CD4-positive, CD25-positive, alpha-beta regulatory T cell (primary cell): ENCODE measurements around the gene PNKP. TPM values are rescaled to one million over a fixed set of nuclear protein-coding genes. Genes with fewer than 3 reads are reported as not detected.

ENCODE experiments used
- ATAC-seq, 2 donors: fragments of 150-1000 bp; cut with Tn5 transposase; one replicate each; pipeline ENCODE4 v1.10.0; 2021; ENCODE audit warnings: low read depth in 2 of 2, moderate number of reproducible peaks in 2 of 2, moderate library complexity in 1 of 2
- DNase-seq, 3 donors: peaks; one replicate each; pipeline versions ENCODE4 v3.0.0 to v3.0.0-alpha.2; 2012 to 2022; ENCODE audit warnings: mixed read lengths in 1 of 3
- H3K27ac ChIP-seq: one replicate; pipeline ENCODE4 v1.7.0; 2013; ENCODE audit warnings: mild to moderate bottlenecking, low read length; ENCODE audit not compliant: insufficient read depth, poor library complexity, severe bottlenecking
- H3K27me3 ChIP-seq: one replicate; pipeline ENCODE4 v1.7.0; 2013; ENCODE audit warnings: low read length; ENCODE audit not compliant: control insufficient read depth, insufficient read depth
- H3K36me3 ChIP-seq: one replicate; pipeline ENCODE4 v1.7.0; 2013; ENCODE audit warnings: mild to moderate bottlenecking, low read length, moderate library complexity; ENCODE audit not compliant: control insufficient read depth, insufficient read depth
- H3K4me1 ChIP-seq: 2 replicates; pipeline ENCODE4 v1.7.0; 2013; ENCODE audit warnings: mild to moderate bottlenecking, low read length; ENCODE audit not compliant: insufficient read depth, control insufficient read depth, poor library complexity, severe bottlenecking
- H3K4me3 ChIP-seq: one replicate; pipeline ENCODE4 v1.7.0; 2013; ENCODE audit warnings: low read depth, mild to moderate bottlenecking, low read length, moderate library complexity
- H3K9me3 ChIP-seq, 2 experiments: 1 replicate in 1 of 2; 2 replicates in 1 of 2; pipeline ENCODE4 v1.7.0; 2013; ENCODE audit warnings: low read length in 2 of 2, mild to moderate bottlenecking in 1 of 2, moderate library complexity in 1 of 2; ENCODE audit not compliant: control insufficient read depth in 2 of 2
- H3K27ac Mint-ChIP-seq, 3 donors: one replicate each; pipeline ENCODE4 v1.8.0; 2020 to 2022; ENCODE audit warnings: mild to moderate bottlenecking in 3 of 3, mixed read lengths in 3 of 3, moderate library complexity in 2 of 3
- H3K27me3 Mint-ChIP-seq: one replicate; pipeline ENCODE4 v1.8.0; 2022; ENCODE audit warnings: mild to moderate bottlenecking, mixed read lengths
- H3K36me3 Mint-ChIP-seq: one replicate; pipeline ENCODE4 v1.8.0; 2020; ENCODE audit warnings: mixed read lengths
- H3K4me1 Mint-ChIP-seq, 4 donors: one replicate each; pipeline ENCODE4 v1.8.0; 2020 to 2022; ENCODE audit warnings: mixed read lengths in 4 of 4, mild to moderate bottlenecking in 1 of 4
- H3K4me3 Mint-ChIP-seq, 4 donors: one replicate each; pipeline ENCODE4 v1.8.0; 2020 to 2022; ENCODE audit warnings: mild to moderate bottlenecking in 4 of 4, mixed read lengths in 4 of 4, moderate library complexity in 3 of 4
- H3K9me3 Mint-ChIP-seq, 7 donors: one replicate each; pipeline ENCODE4 v1.8.0; 2020 to 2022; ENCODE audit warnings: mixed read lengths in 7 of 7, mild to moderate bottlenecking in 3 of 7, moderate library complexity in 2 of 7
- polyA plus RNA-seq, 4 donors: library from polyadenylated mRNA; unstranded; fragments of 300-500 nt; fragmentation: Illumina TruSeq; gene quantifications; one replicate each; pipeline ENCODE4 v1.2.3, GENCODE V29; 2021
- total RNA-seq: library from RNA; stranded (reverse); gene quantifications from one replicate; pipeline ENCODE4 v1.2.3, GENCODE V29; 2022

Gene PNKP
- total and polyA plus RNA-seq, 5 donors from 2014 or later: 26.2 to 149 (median 28.4) TPM

DNA sequence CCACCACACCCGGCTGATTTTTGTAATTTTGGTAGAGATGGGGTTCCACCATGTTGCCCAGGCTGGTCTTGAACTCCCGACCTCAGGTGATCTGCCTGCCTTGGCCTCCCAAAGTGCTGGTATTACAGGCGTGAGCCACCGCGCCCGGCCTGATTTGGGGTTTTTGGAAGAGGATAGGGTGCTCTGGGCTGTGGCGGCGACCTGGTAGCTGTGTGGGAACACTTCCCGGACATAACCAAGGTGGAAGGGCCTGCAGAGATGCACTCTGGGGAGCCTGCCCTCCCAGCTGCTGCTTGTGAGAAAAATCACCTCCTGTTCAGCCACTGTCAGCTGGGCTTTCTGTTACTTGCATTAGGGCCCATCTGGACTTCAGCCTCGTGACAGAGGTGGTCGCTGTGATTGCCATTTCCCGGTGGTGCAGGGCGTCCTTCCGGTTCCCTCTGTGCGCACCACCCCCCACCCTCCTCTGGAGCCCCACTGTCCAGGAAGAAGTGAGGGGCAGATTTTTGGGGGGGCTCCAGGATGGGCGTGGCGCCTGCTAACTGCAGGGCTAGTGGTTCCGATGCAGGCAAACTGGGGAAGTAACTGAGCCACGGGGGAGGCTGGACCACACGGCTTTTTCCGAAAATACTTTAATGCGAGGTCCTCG is 21.8 kb upstream of the PNKP start:
- peak overlapping the region in 2 of 4 donors; percentile 39 to 48 for H3K4me3 Mint-ChIP-seq
- peak overlapping the region in 1 of 3 donors; percentile 26 for H3K27ac Mint-ChIP-seq
- Histone ChIP-seq H3K36me3 (peaks cover 8% of the 10 kb centered on the region), H3K9me3 (no peaks in the 10 kb centered on the region), H3K4me1 (peaks cover 11% of the 10 kb centered on the region), H3K27me3 (no peaks in the 10 kb centered on the region), H3K4me3 (no peak overlapping the region), H3K27ac (no peak overlapping the region)
- peaks cover 0 to 19% (median 7%) of the 10 kb centered on the region in 4 donors for H3K4me1 Mint-ChIP-seq
- no peak for DNase-seq
- no peak for ATAC-seq
- peaks cover 7% of the 10 kb centered on the region for H3K36me3 Mint-ChIP-seq
- H3K27me3 Mint-ChIP-seq: no peaks in the 10 kb centered on the region
- H3K9me3 Mint-ChIP-seq: peaks cover 0 to 2% (median 0%) of the 10 kb centered on the region in 7 donors

DNA sequence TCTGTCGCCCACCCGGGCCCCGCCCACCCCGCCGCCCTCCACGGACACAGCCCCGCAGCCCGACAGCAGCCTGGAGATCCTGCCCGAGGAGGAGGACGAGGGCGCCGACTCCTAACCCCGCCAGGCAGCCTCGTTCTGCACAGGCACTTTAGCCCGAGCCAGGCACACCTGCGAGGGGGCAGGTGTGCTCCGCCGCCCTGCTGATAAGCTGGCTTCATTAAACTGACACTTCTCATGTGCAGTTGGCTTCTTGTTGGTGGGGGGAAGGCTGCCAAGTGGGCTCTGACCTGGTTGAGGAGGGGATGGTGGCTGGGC is 21.1 kb upstream of the PNKP start:
- H3K4me3 ChIP-seq: no peak overlapping the region
- peaks cover 10% of the 10 kb centered on the region for H3K36me3 Mint-ChIP-seq
- ATAC-seq (no peak), DNase-seq (no peak)
- no peaks in the 10 kb centered on the region for H3K9me3 ChIP-seq
- H3K4me1 ChIP-seq: peaks cover 11% of the 10 kb centered on the region
- H3K27ac ChIP-seq: no peak overlapping the region
- H3K27ac Mint-ChIP-seq: no peak overlapping the region
- peaks cover 0 to 2% (median 0%) of the 10 kb centered on the region in 7 donors for H3K9me3 Mint-ChIP-seq
- H3K36me3 ChIP-seq: peaks cover 15% of the 10 kb centered on the region
- H3K4me1 Mint-ChIP-seq: peaks cover 0 to 19% (median 7%) of the 10 kb centered on the region in 4 donors
- H3K27me3 Mint-ChIP-seq: no peaks in the 10 kb centered on the region
- H3K27me3 ChIP-seq: no peaks in the 10 kb centered on the region
- H3K4me3 Mint-ChIP-seq: no peak overlapping the region

DNA sequence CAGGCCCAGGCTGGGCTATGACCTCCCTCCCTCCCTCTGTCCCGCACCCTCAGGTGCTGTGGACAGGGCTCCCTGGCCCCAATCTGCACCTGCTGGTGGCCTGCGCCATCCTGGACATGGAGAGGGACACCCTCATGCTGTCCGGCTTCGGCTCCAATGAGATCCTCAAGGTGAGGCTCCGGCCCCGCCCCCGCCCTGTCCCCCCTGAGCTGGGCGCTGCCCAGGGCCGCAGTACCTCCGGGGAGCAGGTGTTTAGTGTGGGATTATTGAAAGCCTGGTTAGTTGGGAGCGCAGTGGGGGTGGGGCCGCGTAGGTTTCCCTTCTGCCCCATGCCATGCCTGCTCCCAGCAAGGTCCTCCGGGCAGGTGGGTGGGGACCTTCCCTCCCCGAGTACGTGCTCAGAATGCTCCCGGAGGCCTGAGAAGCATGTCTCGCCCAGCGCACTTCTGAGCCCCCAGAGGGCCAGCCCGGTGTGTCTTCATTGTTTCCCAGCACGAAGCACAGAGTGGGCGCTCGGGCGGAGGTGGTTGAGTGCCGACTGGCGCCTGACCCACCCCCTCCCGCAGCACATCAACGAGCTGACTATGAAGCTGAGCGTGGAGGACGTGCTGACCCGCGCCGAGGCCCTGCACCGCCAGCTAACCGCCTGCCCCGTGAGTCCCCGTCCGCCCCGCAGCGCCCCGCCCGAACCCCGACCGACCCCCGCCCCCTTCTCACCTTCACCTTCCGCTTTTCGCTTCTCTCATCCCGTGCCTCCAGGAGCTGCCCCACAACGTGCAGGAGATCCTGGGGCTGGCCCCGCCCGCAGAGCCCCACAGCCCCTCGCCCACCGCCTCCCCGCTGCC is 20.5 kb upstream of the PNKP start:
- DNase-seq (no peak), ATAC-seq (no peak)
- Mint-ChIP-seq H3K27me3 (no peaks in the 10 kb centered on the region), H3K9me3 (peaks cover 0 to 2% (median 0%) of the 10 kb centered on the region in 7 donors), H3K36me3 (peaks cover 14% of the 10 kb centered on the region), H3K4me3 (no peak overlapping the region), H3K4me1 (peaks cover 0 to 19% (median 5%) of the 10 kb centered on the region in 4 donors), H3K27ac (no peak overlapping the region)
- Histone ChIP-seq H3K9me3 (no peaks in the 10 kb centered on the region), H3K4me3 (no peak overlapping the region), H3K27me3 (no peaks in the 10 kb centered on the region), H3K36me3 (peaks cover 21% of the 10 kb centered on the region), H3K27ac (no peak overlapping the region), H3K4me1 (peaks cover 11% of the 10 kb centered on the region)

GRCh38 chr19:49887037-49887664 is 19.8 kb upstream of the PNKP start:
- no peak overlapping the region for H3K27ac ChIP-seq
- no peak overlapping the region for H3K4me3 ChIP-seq
- peaks cover 0 to 2% (median 0%) of the 10 kb centered on the region in 7 donors for H3K9me3 Mint-ChIP-seq
- no peak for ATAC-seq
- H3K36me3 Mint-ChIP-seq: peaks cover 14% of the 10 kb centered on the region
- H3K4me3 Mint-ChIP-seq: no peak overlapping the region
- no peaks in the 10 kb centered on the region for H3K9me3 ChIP-seq
- H3K4me1 ChIP-seq: peaks cover 11% of the 10 kb centered on the region
- H3K27me3 Mint-ChIP-seq: no peaks in the 10 kb centered on the region
- no peak for DNase-seq
- peaks cover 28% of the 10 kb centered on the region for H3K36me3 ChIP-seq
- H3K27me3 ChIP-seq: no peaks in the 10 kb centered on the region
- no peak overlapping the region for H3K27ac Mint-ChIP-seq
- H3K4me1 Mint-ChIP-seq: peaks cover 0 to 13% (median 2%) of the 10 kb centered on the region in 4 donors

DNA sequence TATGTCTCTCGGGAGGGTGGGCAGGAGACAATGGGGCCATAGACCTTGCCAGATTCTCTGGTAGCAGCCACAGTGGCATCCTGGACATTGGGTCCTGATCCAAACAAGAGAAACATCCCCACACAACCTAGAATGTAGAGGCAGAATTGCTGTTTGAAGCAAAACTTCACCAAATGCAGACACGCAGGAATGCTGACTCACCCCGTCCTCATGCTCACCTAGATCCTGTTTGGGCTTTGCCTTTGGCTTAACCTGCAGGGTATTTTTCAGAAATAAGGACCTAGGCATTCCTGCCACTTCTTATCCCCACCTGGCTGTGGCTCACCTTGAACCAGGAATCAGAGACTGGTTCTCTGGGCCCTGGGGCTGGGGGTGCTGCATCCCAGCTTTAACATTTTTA is 17.4 kb upstream of the PNKP start:
- no peaks in the 10 kb centered on the region for H3K27me3 Mint-ChIP-seq
- H3K27ac Mint-ChIP-seq: no peak overlapping the region
- H3K36me3 Mint-ChIP-seq: peaks cover 14% of the 10 kb centered on the region

GRCh38 chr19:49884109-49884508 is 16.7 kb upstream of the PNKP start:
- DNase-seq (no peak), ATAC-seq (no peak)
- H3K27me3 ChIP-seq: no peaks in the 10 kb centered on the region
- Mint-ChIP-seq H3K4me3 (no peak overlapping the region), H3K36me3 (peaks cover 14% of the 10 kb centered on the region), H3K9me3 (no peaks in the 10 kb centered on the region), H3K27ac (no peak overlapping the region), H3K27me3 (no peaks in the 10 kb centered on the region), H3K4me1 (peaks cover 0 to 9% (median under 1%) of the 10 kb centered on the region in 4 donors)
- no peak overlapping the region for H3K4me3 ChIP-seq
- peaks cover 2% of the 10 kb centered on the region for H3K4me1 ChIP-seq
- H3K9me3 ChIP-seq: no peaks in the 10 kb centered on the region
- H3K27ac ChIP-seq: no peak overlapping the region
- H3K36me3 ChIP-seq: peaks cover 46% of the 10 kb centered on the region

More for the DNA sequence above, 17.4 kb upstream of the PNKP start:
- H3K4me3 ChIP-seq: no peak overlapping the region
- Mint-ChIP-seq H3K4me3 (no peak overlapping the region), H3K9me3 (no peaks in the 10 kb centered on the region), H3K4me1 (peaks cover 0 to 6% (median 0%) of the 10 kb centered on the region in 4 donors)
- no peaks in the 10 kb centered on the region for H3K9me3 ChIP-seq
- H3K27ac ChIP-seq: no peak overlapping the region
- H3K36me3 ChIP-seq: peaks cover 46% of the 10 kb centered on the region
- no peak for ATAC-seq
- no peak for DNase-seq
- H3K27me3 ChIP-seq: no peaks in the 10 kb centered on the region
- H3K4me1 ChIP-seq: peaks cover 5% of the 10 kb centered on the region

- Mint-ChIP-seq H3K27ac (peak overlapping the region in 1 of 3 donors; percentile 62), H3K4me3 (peak overlapping the region in 1 of 4 donors; percentile 77), H3K27me3 (no peaks in the 10 kb centered on the region), H3K9me3 (no peaks in the 10 kb centered on the region), H3K4me1 (peaks cover 0 to 19% (median 5%) of the 10 kb centered on the region in 4 donors), H3K36me3 (peaks cover 16% of the 10 kb centered on the region)
- H3K4me1 ChIP-seq: peaks cover 9% of the 10 kb centered on the region
- no peak for ATAC-seq
- DNase-seq: no peak
- no peak overlapping the region for H3K27ac ChIP-seq
- no peaks in the 10 kb centered on the region for H3K9me3 ChIP-seq
- no peak overlapping the region for H3K4me3 ChIP-seq
- no peaks in the 10 kb centered on the region for H3K27me3 ChIP-seq
- H3K36me3 ChIP-seq: peaks cover 46% of the 10 kb centered on the region
Measured at GRCh38 chr19:49883094-49883493, 15.7 kb upstream of the PNKP start.
